22Rv1 (cell line): ENCODE results near the gene WDR70.

Experiments used
- H3K27ac ChIP-seq: fragments of 450-650 bp; 2 replicates; pipeline ENCODE4 v1.5.1; 2017
- CTCF ChIP-seq: fragments of 450-650 bp; IDR thresholded peaks from 2 replicates; pipeline ENCODE4 v1.5.1; 2017; ENCODE audit warnings: mild to moderate bottlenecking
- ZFX ChIP-seq: fragments of 450-650 bp; IDR thresholded peaks from 2 replicates; pipeline ENCODE4 v1.6.1; 2017; ENCODE audit warnings: antibody characterized with exemption, borderline replicate concordance

The WDR70 gene

DNA sequence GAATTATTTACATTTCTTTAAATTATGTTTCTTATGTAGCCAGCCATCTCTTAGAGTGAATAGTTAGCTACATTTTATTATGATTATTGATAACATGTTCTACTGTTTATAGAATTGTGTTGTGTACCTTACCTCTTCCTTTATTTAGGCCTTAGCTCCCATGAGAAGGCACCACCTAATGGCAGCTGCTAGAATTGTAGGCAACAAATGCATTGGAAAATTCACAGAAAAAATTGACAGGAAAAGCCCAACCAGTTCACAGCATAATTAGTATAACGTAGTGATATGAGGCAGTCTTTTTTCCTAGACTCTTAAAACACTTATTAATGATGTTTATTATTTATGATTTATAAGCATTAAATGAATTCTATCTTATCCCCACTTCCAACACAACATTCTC is 175.8 kb downstream of the WDR70 start:
- TF ChIP-seq CTCF = peak; percentile 51
- TF ChIP-seq ZFX = no peak
- H3K27ac ChIP-seq = peak overlapping the region; percentile 58

DNA sequence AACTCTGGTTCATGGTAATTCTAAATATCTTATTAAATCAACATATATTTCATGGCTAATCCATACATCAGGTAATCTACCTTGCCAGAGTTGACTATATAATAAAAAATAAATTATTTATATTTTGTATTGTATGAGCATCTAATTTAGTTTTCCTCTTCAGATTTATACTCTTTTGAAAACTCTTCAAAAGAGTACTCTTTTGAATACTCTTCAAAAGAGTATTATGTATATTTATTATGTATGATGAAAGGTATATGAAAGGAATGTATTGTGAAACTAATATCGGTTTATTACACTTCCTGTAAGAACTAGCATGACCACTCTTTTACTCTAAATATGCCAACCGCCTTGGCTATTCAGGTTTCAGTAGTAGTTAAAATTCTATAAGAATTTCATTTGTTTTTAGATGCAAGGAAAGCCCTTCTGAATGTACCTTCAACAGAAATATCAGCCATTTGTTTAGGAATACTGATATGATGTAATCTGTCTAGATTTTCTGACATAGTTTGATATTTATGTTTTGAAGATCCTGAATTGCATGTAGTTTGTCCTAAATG is 178.7 kb downstream of the WDR70 start:
- no peak overlapping the region for H3K27ac ChIP-seq
- TF ChIP-seq ZFX (no peak), CTCF (no peak)

- TF ChIP-seq ZFX (no peak), CTCF (no peak)
- H3K27ac ChIP-seq = no peak overlapping the region
Measured at GRCh38 chr5:37565062-37565670, 186.0 kb downstream of the WDR70 start.

GRCh38 chr5:37567566-37567965 is 188.4 kb downstream of the WDR70 start:
- TF ChIP-seq CTCF (no peak), ZFX (no peak)
- no peak overlapping the region for H3K27ac ChIP-seq

- no peak overlapping the region for H3K27ac ChIP-seq
- TF ChIP-seq CTCF (no peak), ZFX (no peak)
Measured at GRCh38 chr5:37568018-37568753, 189.1 kb downstream of the WDR70 start.

GRCh38 chr5:37568893-37569292 is 189.8 kb downstream of the WDR70 start:
- TF ChIP-seq CTCF (no peak), ZFX (no peak)
- H3K27ac ChIP-seq = no peak overlapping the region

DNA sequence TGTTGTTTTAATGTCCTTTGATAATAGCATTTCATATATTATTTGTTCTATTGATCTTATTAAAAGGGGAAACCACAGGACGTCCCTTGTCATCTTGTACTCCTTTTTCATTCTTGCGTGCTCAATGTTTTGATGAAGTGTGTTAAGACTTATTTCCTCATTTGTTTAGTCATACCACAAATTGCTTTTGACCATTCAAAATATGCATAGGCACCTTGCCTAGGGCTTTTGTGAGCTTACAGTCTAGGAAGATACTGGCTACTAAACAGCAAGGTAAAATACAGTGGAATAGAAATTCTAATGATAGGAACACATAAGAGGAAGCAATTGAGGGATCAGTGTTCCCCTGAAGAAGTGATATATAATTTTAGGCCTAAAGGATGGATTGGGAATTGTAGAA is 190.3 kb downstream of the WDR70 start:
- H3K27ac ChIP-seq = no peak overlapping the region
- TF ChIP-seq CTCF (no peak), ZFX (no peak)
